Measurements from ENCODE around the gene PAX5. TPM values are rescaled to one million over a fixed set of nuclear protein-coding genes. Genes with fewer than 3 reads are reported as not detected.

PAX5 gene
- total and polyA plus RNA-seq, 4 experiments from 2014 or later = 0.32 TPM; not detected in 3

DNA sequence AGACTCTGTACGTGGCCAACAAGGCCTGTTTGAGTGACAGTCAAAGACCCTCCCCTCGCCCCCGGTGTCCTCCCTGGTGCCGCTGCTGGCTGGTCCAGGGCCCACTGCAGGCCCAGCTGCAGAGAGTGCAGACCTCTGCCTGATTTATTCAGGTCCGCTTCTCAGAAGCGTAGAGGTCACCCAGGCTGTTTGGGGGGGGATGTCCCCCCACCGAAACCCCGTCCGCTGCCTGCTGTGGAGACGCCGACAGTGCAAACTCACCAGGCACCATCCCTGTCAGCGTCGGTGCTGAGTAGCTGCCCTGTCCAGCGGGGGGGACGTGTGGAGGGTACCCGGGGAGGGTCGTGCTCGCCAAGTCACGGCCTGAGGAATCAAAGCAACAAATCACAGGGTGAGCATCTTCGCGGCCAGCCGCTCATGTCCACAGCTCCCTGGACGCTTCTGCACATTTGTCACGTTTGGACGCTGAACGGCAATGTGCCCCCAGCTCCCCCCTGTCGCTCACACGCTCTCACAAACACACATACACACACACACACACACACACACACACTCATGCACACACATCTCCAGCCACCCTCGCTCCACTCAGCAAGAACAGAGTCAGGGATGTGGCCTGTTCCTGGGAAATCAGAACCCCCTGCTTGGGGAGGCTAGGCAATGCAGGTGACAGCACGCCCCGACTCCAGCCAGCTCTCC, 152.2 kb downstream of the PAX5 start:
- Mint-ChIP-seq H3K27ac (no peak overlapping the region), H3K4me1 (no peaks in the 10 kb centered on the region), H3K27me3 (peaks cover 6 to 10% of the 10 kb centered on the region in 2 donors), H3K4me3 (no peak overlapping the region), H3K9me3 (peaks cover 0 to 2% (median 0%) of the 10 kb centered on the region in 8 donors), H3K36me3 (no peaks in the 10 kb centered on the region)
- no peak overlapping the region for H3K27ac ChIP-seq (ENCODE audit: low read depth, low read length)
- CTCF ChIA-PET (ENCODE audit: partially characterized antibody) = interaction anchor here (1.1 to 5.1 kb wide), 2 partner anchors 9 to 448 kb away, joined by 3 to 39 read pairs; no protein-coding TSS in a partner anchor
- POLR2A ChIA-PET (ENCODE audit: partially characterized antibody) = no interaction called here
- H3K4me1 ChIP-seq (ENCODE audit: insufficient read depth, low read length) = no peaks in the 10 kb centered on the region
- no peaks in the 10 kb centered on the region for H3K36me3 ChIP-seq (ENCODE audit: insufficient read depth, low read length)
- DNase-seq = no peak
- intact Hi-C loops (cut with micrococcal nuclease) = no loop called here
- H3K9me3 ChIP-seq (ENCODE audit: control insufficient read depth in 1 of 2, low read length in 2 of 2) = no peaks in the 10 kb centered on the region
- no peaks in the 10 kb centered on the region for H3K27me3 ChIP-seq (ENCODE audit: insufficient read depth, low read length)
- H3K4me3 ChIP-seq (ENCODE audit: low read length in 2 of 2) = no peak overlapping the region

DNA sequence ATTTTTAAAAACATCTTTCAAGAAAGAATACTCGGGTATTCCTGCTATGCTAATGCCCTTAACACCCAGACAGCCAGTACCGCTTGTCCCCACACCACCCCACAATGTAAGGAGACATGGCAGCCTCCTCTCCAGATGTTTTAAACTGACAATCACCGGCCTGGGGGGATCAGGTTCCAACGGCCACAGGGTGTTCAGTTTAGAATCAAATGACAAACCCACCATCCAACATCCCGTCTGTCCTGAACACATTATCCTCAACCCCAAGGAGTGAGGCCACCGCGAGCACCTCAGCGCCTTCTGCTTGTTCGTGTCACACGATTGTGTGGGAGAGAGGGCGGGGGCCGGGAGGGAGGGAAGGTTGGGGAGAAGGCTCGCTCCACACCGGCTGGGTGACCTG, 152.8 kb downstream of the PAX5 start:
- intact Hi-C loops (cut with micrococcal nuclease) = no loop called here
- Mint-ChIP-seq H3K27me3 (peaks cover 6 to 8% of the 10 kb centered on the region in 2 donors), H3K9me3 (peaks cover 0 to 2% (median 0%) of the 10 kb centered on the region in 8 donors), H3K4me1 (no peaks in the 10 kb centered on the region), H3K27ac (no peak overlapping the region), H3K36me3 (no peaks in the 10 kb centered on the region), H3K4me3 (no peak overlapping the region)
- ChIA-PET POLR2A (ENCODE audit: partially characterized antibody) (no interaction called here), CTCF (ENCODE audit: partially characterized antibody) (no interaction called here)
- Histone ChIP-seq H3K27me3 (ENCODE audit: insufficient read depth, low read length) (no peaks in the 10 kb centered on the region), H3K4me1 (ENCODE audit: insufficient read depth, low read length) (no peaks in the 10 kb centered on the region), H3K27ac (ENCODE audit: low read depth, low read length) (no peak overlapping the region), H3K9me3 (ENCODE audit: control insufficient read depth in 1 of 2, low read length in 2 of 2) (no peaks in the 10 kb centered on the region), H3K4me3 (ENCODE audit: low read length in 2 of 2) (no peak overlapping the region), H3K36me3 (ENCODE audit: insufficient read depth, low read length) (no peaks in the 10 kb centered on the region)
- DNase-seq = no peak

DNA sequence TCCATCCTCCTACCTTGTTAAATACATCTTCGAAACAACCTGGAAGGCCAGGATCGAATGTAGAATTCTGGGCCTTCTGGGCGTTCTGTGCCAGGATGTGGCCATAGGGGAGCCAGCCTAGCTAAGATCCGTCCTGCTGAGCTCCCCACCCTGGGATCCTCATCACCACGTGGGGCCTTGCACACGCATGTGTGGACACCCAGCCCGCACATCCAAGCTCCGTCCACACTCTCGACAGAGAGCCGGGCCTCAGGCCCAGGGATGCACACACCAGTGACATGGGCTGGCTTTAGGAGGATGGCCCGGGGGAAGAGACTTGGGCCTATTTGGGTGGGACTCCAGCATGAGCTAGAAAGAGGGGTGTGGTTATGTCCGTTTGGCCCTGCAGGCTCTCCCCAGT, 154.0 kb downstream of the PAX5 start:
- no peaks in the 10 kb centered on the region for H3K9me3 ChIP-seq (ENCODE audit: control insufficient read depth in 1 of 2, low read length in 2 of 2)
- ChIA-PET CTCF (ENCODE audit: partially characterized antibody) (no interaction called here), POLR2A (ENCODE audit: partially characterized antibody) (no interaction called here)
- intact Hi-C loops (cut with micrococcal nuclease) = no loop called here
- peaks cover 0 to 2% (median 0%) of the 10 kb centered on the region in 8 donors for H3K9me3 Mint-ChIP-seq
- no peak overlapping the region for H3K27ac Mint-ChIP-seq
- peaks cover 6 to 8% of the 10 kb centered on the region in 2 donors for H3K27me3 Mint-ChIP-seq
- no peak overlapping the region for H3K27ac ChIP-seq (ENCODE audit: low read depth, low read length)
- H3K36me3 ChIP-seq (ENCODE audit: insufficient read depth, low read length) = no peaks in the 10 kb centered on the region
- H3K4me3 Mint-ChIP-seq = no peak overlapping the region
- H3K27me3 ChIP-seq (ENCODE audit: insufficient read depth, low read length) = no peaks in the 10 kb centered on the region
- no peaks in the 10 kb centered on the region for H3K4me1 Mint-ChIP-seq
- H3K4me1 ChIP-seq (ENCODE audit: insufficient read depth, low read length) = no peaks in the 10 kb centered on the region
- no peak for DNase-seq
- no peaks in the 10 kb centered on the region for H3K36me3 Mint-ChIP-seq
- H3K4me3 ChIP-seq (ENCODE audit: low read length in 2 of 2) = no peak overlapping the region

DNA sequence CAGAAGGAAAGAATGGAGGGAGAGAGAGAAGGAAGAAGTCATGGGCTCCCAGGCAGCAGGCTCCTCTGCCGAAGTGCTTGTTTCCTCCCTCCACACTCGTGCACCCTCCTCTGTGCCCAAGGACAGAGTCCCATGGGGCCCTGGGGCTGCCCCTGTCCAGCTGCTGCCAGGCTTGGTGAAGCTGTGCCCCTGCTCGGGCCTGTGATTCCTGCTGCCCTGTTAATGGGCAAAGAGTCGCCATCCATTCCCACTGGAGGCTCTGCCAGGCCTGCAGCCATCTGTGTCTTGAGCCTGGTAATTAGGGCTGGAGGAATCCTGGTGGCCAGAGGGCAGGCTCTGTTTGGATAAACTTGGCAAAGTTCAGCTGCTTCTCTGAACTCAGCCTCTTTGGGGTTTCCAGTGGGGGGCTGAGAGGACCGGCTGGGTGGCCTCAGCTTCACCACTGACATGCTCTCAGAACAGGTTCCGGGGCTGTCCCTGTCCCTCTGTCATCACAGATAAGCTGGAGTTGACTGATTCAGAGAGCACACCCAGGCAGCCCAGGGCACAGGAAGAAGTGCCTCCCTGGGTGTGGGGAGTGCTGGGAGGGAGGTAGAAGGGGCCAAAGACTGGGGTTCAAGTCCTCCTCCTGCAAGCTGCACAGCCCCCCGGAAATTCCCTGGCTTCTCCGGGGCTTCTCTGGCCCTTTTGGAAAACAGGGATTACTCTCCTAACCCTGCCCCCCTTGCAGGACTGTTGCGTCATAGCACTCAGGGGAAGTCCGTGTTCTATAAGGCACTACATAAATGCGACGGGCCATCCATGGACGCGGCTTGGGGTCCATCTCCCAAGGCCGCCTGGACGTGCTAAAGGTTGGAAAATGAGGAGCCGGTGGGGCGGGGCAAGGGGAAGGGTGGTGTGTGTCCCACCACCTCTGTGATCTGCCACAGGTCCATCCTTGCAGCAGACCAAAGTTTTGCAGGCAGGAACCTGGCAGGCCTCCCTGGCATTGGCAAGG, 154.8 kb downstream of the PAX5 start:
- H3K4me3 ChIP-seq (ENCODE audit: low read length in 2 of 2) = no peak overlapping the region
- H3K27me3 Mint-ChIP-seq = peaks cover 6 to 8% of the 10 kb centered on the region in 2 donors
- POLR2A ChIA-PET (ENCODE audit: partially characterized antibody) = no interaction called here
- no peak overlapping the region for H3K27ac ChIP-seq (ENCODE audit: low read depth, low read length)
- H3K27me3 ChIP-seq (ENCODE audit: insufficient read depth, low read length) = no peaks in the 10 kb centered on the region
- H3K9me3 ChIP-seq (ENCODE audit: control insufficient read depth in 1 of 2, low read length in 2 of 2) = no peaks in the 10 kb centered on the region
- no peak overlapping the region for H3K4me3 Mint-ChIP-seq
- H3K36me3 Mint-ChIP-seq = no peaks in the 10 kb centered on the region
- H3K36me3 ChIP-seq (ENCODE audit: insufficient read depth, low read length) = no peaks in the 10 kb centered on the region
- H3K27ac Mint-ChIP-seq = no peak overlapping the region
- peaks cover 0 to 2% (median 0%) of the 10 kb centered on the region in 8 donors for H3K9me3 Mint-ChIP-seq
- no peaks in the 10 kb centered on the region for H3K4me1 Mint-ChIP-seq
- no peak for DNase-seq
- H3K4me1 ChIP-seq (ENCODE audit: insufficient read depth, low read length) = no peaks in the 10 kb centered on the region
- CTCF ChIA-PET (ENCODE audit: partially characterized antibody) = no interaction called here
- intact Hi-C loops (cut with micrococcal nuclease) = no loop called here

DNA sequence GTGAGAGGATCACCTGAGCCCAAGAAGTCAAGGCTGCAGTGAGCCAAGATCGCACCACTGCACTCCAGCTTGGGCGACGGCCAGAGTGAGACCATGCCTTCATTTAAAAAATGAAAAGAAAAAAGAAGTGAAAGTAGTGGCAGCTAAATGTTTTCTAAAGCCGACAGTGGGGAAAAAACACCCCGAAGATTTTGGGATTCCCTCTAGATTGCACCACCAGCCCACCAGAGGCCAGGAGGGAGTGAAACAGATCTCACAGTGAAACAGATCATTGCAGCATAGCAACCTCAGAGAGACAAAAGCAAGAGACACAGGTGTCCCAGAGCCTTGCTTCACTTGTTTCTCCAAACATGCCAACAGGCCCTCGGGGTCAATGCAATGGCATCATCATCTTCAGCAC, 156.8 kb downstream of the PAX5 start:
- Histone ChIP-seq H3K36me3 (ENCODE audit: insufficient read depth, low read length) (no peaks in the 10 kb centered on the region), H3K9me3 (ENCODE audit: control insufficient read depth in 1 of 2, low read length in 2 of 2) (no peaks in the 10 kb centered on the region), H3K27me3 (ENCODE audit: insufficient read depth, low read length) (no peaks in the 10 kb centered on the region), H3K4me1 (ENCODE audit: insufficient read depth, low read length) (no peaks in the 10 kb centered on the region), H3K4me3 (ENCODE audit: low read length in 2 of 2) (no peak overlapping the region), H3K27ac (ENCODE audit: low read depth, low read length) (no peak overlapping the region)
- intact Hi-C loops (cut with micrococcal nuclease) = no loop called here
- no peaks in the 10 kb centered on the region for H3K9me3 Mint-ChIP-seq
- peak overlapping the region in 1 of 7 donors; percentile 25 for H3K27ac Mint-ChIP-seq
- H3K36me3 Mint-ChIP-seq = no peaks in the 10 kb centered on the region
- ChIA-PET CTCF (ENCODE audit: partially characterized antibody) (no interaction called here), POLR2A (ENCODE audit: partially characterized antibody) (no interaction called here)
- peaks cover 2 to 8% of the 10 kb centered on the region in 2 donors for H3K27me3 Mint-ChIP-seq
- H3K4me1 Mint-ChIP-seq = peaks cover 0 to 2% (median 0%) of the 10 kb centered on the region in 4 donors
- no peak for DNase-seq
- H3K4me3 Mint-ChIP-seq = no peak overlapping the region

DNA sequence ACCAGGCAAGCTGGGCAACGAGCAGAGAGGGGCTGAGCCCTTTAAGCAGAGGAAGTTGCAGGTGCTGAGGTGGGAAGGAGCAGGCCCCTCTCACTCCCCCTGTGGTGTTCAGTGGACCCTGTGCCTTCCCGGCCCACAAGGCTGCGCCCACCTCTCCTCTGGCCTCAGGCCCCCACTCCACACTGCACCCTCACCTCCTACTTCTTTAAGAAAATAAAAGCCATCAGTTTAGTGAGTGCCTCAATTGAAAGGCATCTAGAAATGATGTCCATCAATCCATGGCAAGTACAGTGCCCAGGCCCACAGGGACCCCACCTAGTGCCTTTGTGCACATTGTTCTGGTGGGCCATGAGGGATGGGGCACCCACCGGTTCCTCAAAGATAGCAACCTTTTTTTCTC, 158.0 kb downstream of the PAX5 start:
- H3K27ac ChIP-seq (ENCODE audit: low read depth, low read length) = no peak overlapping the region
- H3K9me3 ChIP-seq (ENCODE audit: control insufficient read depth in 1 of 2, low read length in 2 of 2) = no peaks in the 10 kb centered on the region
- Mint-ChIP-seq H3K36me3 (no peaks in the 10 kb centered on the region), H3K27ac (no peak overlapping the region), H3K27me3 (peaks cover 0 to 8% of the 10 kb centered on the region in 2 donors), H3K9me3 (no peaks in the 10 kb centered on the region), H3K4me3 (no peak overlapping the region), H3K4me1 (peaks cover 0 to 2% (median 0%) of the 10 kb centered on the region in 4 donors)
- DNase-seq = no peak
- intact Hi-C loops (cut with micrococcal nuclease) = no loop called here
- no peaks in the 10 kb centered on the region for H3K4me1 ChIP-seq (ENCODE audit: insufficient read depth, low read length)
- H3K27me3 ChIP-seq (ENCODE audit: insufficient read depth, low read length) = no peaks in the 10 kb centered on the region
- ChIA-PET POLR2A (ENCODE audit: partially characterized antibody) (no interaction called here), CTCF (ENCODE audit: partially characterized antibody) (interaction anchor here (1.1 to 2.1 kb wide), 3 partner anchors 30 to 454 kb away, joined by 3 to 9 read pairs (median 4); no protein-coding TSS in a partner anchor)
- H3K36me3 ChIP-seq (ENCODE audit: insufficient read depth, low read length) = no peaks in the 10 kb centered on the region
- no peak overlapping the region for H3K4me3 ChIP-seq (ENCODE audit: low read length in 2 of 2)

DNA sequence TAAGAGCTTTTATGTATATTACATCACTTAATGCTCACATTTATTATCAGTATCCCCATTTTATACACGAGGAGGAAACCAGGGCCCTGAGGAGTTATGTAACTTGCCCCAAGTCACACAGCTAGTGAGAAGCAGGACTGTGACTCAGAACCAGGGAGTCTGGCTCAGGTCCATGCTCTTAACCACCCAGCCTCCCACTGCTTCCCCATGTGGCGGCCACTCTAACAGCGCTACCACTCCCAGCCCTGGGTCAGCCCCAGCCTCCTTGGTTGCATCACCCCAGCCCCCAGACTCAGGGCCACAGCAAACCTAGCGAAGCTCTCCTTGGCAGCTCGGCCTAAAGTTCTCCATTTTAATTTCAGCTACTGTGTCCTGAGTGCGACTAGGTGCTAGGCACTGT, 159.1 kb downstream of the PAX5 start:
- no peaks in the 10 kb centered on the region for H3K9me3 ChIP-seq (ENCODE audit: control insufficient read depth in 1 of 2, low read length in 2 of 2)
- Mint-ChIP-seq H3K27ac (no peak overlapping the region), H3K36me3 (no peaks in the 10 kb centered on the region), H3K27me3 (peaks cover 0 to 8% of the 10 kb centered on the region in 2 donors), H3K9me3 (no peaks in the 10 kb centered on the region), H3K4me3 (no peak overlapping the region), H3K4me1 (peaks cover 0 to 2% (median 0%) of the 10 kb centered on the region in 4 donors)
- H3K27me3 ChIP-seq (ENCODE audit: insufficient read depth, low read length) = no peaks in the 10 kb centered on the region
- ChIA-PET POLR2A (ENCODE audit: partially characterized antibody) (no interaction called here), CTCF (ENCODE audit: partially characterized antibody) (interaction anchor here (1.1 to 3.5 kb wide), 7 partner anchors 9 to 518 kb away, joined by 3 to 39 read pairs (median 4); no protein-coding TSS in a partner anchor)
- no peak overlapping the region for H3K27ac ChIP-seq (ENCODE audit: low read depth, low read length)
- no peak for DNase-seq
- H3K4me3 ChIP-seq (ENCODE audit: low read length in 2 of 2) = no peak overlapping the region
- H3K36me3 ChIP-seq (ENCODE audit: insufficient read depth, low read length) = no peaks in the 10 kb centered on the region
- intact Hi-C loops (cut with micrococcal nuclease) = no loop called here
- H3K4me1 ChIP-seq (ENCODE audit: insufficient read depth, low read length) = no peaks in the 10 kb centered on the region
